Measurements from ENCODE around the gene NFATC2. TPM values are rescaled to one million over a fixed set of nuclear protein-coding genes. Genes with fewer than 3 reads are reported as not detected.

Gene NFATC2
- total RNA-seq, 4 donors from 2014 or later = 5.3 to 22.5 (median 11.5) TPM

- 72 to 79% methylated on average over 11 to 16 of the region's 16 CpGs for WGBS, 2 donors (ENCODE audit: low coverage in 1 of 2)
These were observed 48.0 kb downstream of the NFATC2 start for GRCh38 chr20:51494241-51495110.

GRCh38 chr20:51493346-51493791 is 49.1 kb downstream of the NFATC2 start:
- 81% methylated on average over 10 of the region's 10 CpGs; no CpG with 5 or more reads in 1 of the 2 donors for WGBS, 2 donors (ENCODE audit: low coverage in 1 of 2)

More at GRCh38 chr20:51494241-51495110, 48.0 kb downstream of the NFATC2 start:
- Histone ChIP-seq H3K27me3 (no peaks in the 10 kb centered on the region), H3K36me3 (no peaks in the 10 kb centered on the region), H3K9me3 (no peaks in the 10 kb centered on the region), H3K4me1 (peaks cover 0 to 28% (median 3%) of the 10 kb centered on the region in 4 donors), H3K27ac (no peak overlapping the region), H3K4me3 (no peak overlapping the region)
- intact Hi-C loops (cut with DNase I; ENCODE audit: low total_unique reads) = no loop called here
- in situ Hi-C loops (cut with MboI; ENCODE audit: low pct_ligation_motif_present in 1 of 4, low pct_unique_long_range_greater_than_20kb in 1 of 4, low sequenced_read_pairs in 3 of 4) = no loop called here
- DNase-seq = no peak
- TF ChIP-seq EP300 (IDR thresholded peaks at IDR 0.05; ENCODE audit: low read depth) (no peak), POLR2AphosphoS5 (IDR thresholded peaks at IDR 0.05) (no peak), CTCF (IDR thresholded peaks at IDR 0.05) (no peak), POLR2A (IDR thresholded peaks at IDR 0.05) (no peak)

GRCh38 chr20:51492167-51493092 is 50.1 kb downstream of the NFATC2 start:
- peak overlapping the region in 2 of 4 donors; percentile 12 to 36 for H3K27ac ChIP-seq
- H3K9me3 ChIP-seq = no peaks in the 10 kb centered on the region
- H3K4me3 ChIP-seq = peak overlapping the region in 2 of 4 donors; percentile 9 to 28
- no peaks in the 10 kb centered on the region for H3K36me3 ChIP-seq
- H3K27me3 ChIP-seq = no peaks in the 10 kb centered on the region
- intact Hi-C loops (cut with DNase I; ENCODE audit: low total_unique reads) = no loop called here
- WGBS, 2 donors (ENCODE audit: low coverage in 1 of 2) = 32 to 61% methylated on average over 5 to 47 of the region's 47 CpGs
- H3K4me1 ChIP-seq = peaks cover 0 to 23% (median 4%) of the 10 kb centered on the region in 4 donors
- DNase-seq = no peak
- in situ Hi-C loops (cut with MboI; ENCODE audit: low pct_ligation_motif_present in 1 of 4, low pct_unique_long_range_greater_than_20kb in 1 of 4, low sequenced_read_pairs in 3 of 4) = no loop called here
- TF ChIP-seq EP300 (IDR thresholded peaks at IDR 0.05; ENCODE audit: low read depth) = no peak
- TF ChIP-seq CTCF (IDR thresholded peaks at IDR 0.05) = no peak
- TF ChIP-seq POLR2A (IDR thresholded peaks at IDR 0.05) = no peak

More at GRCh38 chr20:51493346-51493791, 49.1 kb downstream of the NFATC2 start:
- H3K4me3 ChIP-seq = no peak overlapping the region
- in situ Hi-C loops (cut with MboI; ENCODE audit: low pct_ligation_motif_present in 1 of 4, low pct_unique_long_range_greater_than_20kb in 1 of 4, low sequenced_read_pairs in 3 of 4) = no loop called here
- no peak overlapping the region for H3K27ac ChIP-seq
- TF ChIP-seq POLR2AphosphoS5 (IDR thresholded peaks at IDR 0.05) (no peak), POLR2A (IDR thresholded peaks at IDR 0.05) (no peak), EP300 (IDR thresholded peaks at IDR 0.05; ENCODE audit: low read depth) (no peak), CTCF (IDR thresholded peaks at IDR 0.05) (no peak)
- intact Hi-C loops (cut with DNase I; ENCODE audit: low total_unique reads) = no loop called here
- peaks cover 0 to 28% (median 3%) of the 10 kb centered on the region in 4 donors for H3K4me1 ChIP-seq
- no peak for DNase-seq
- H3K36me3 ChIP-seq = no peaks in the 10 kb centered on the region
- H3K27me3 ChIP-seq = no peaks in the 10 kb centered on the region
- no peaks in the 10 kb centered on the region for H3K9me3 ChIP-seq

- TF ChIP-seq POLR2A (IDR thresholded peaks at IDR 0.05) = no peak
- no peak for TF ChIP-seq EP300 (IDR thresholded peaks at IDR 0.05; ENCODE audit: low read depth)
- no peak for TF ChIP-seq POLR2AphosphoS5 (IDR thresholded peaks at IDR 0.05)
- TF ChIP-seq CTCF (IDR thresholded peaks at IDR 0.05) = no peak
- Histone ChIP-seq H3K4me3 (no peak overlapping the region), H3K27me3 (no peaks in the 10 kb centered on the region), H3K36me3 (no peaks in the 10 kb centered on the region), H3K4me1 (peaks cover 0 to 19% (median 4%) of the 10 kb centered on the region in 4 donors), H3K9me3 (no peaks in the 10 kb centered on the region), H3K27ac (no peak overlapping the region)
- 83 to 89% methylated on average over 2 to 11 of the region's 11 CpGs for WGBS, 2 donors (ENCODE audit: low coverage in 1 of 2)
- no peak for DNase-seq
- in situ Hi-C loops (cut with MboI; ENCODE audit: low pct_ligation_motif_present in 1 of 4, low pct_unique_long_range_greater_than_20kb in 1 of 4, low sequenced_read_pairs in 3 of 4) (no loop called here), intact Hi-C loops (cut with DNase I; ENCODE audit: low total_unique reads) (no loop called here)
These were observed 51.1 kb downstream of the NFATC2 start for GRCh38 chr20:51491393-51491792.
